ENCODE measurements around the gene RNMT.
"Not testable (repeated sequence)": the region's sequence is repeated elsewhere in the genome, so short reads cannot be mapped to it uniquely, and the experiment has no call there.

Gene RNMT

GRCh38 chr18:13745696-13746095 is 19.2 kb downstream of the RNMT start:
- DNase-seq: no peak

GRCh38 chr18:13746633-13747032 is 20.2 kb downstream of the RNMT start:
- DNase-seq: no peak

- not testable (repeated sequence) for DNase-seq
Observed at GRCh38 chr18:13751599-13751998, 25.1 kb downstream of the RNMT start.

- no peak for DNase-seq
Observed at GRCh38 chr18:13756261-13756660, 29.8 kb downstream of the RNMT start.

- DNase-seq: no peak
Observed at GRCh38 chr18:13756671-13757070, 30.2 kb downstream of the RNMT start.

GRCh38 chr18:13758622-13759021 is 32.1 kb downstream of the RNMT start:
- DNase-seq: no peak

- no peak for DNase-seq
Observed at GRCh38 chr18:13760047-13760446, 33.6 kb downstream of the RNMT start.

- DNase-seq: no peak
Observed at GRCh38 chr18:13762690-13763439, 36.4 kb downstream of the RNMT start.

GRCh38 chr18:13775058-13775457 is 48.6 kb downstream of the RNMT start:
- no peak for DNase-seq

- DNase-seq: no peak
Observed at GRCh38 chr18:13791181-13791580, 64.7 kb downstream of the RNMT start.

GRCh38 chr18:13793819-13794218 is 67.3 kb downstream of the RNMT start:
- DNase-seq: no peak

GRCh38 chr18:13796515-13796914 is 70.0 kb downstream of the RNMT start:
- DNase-seq: no peak

GRCh38 chr18:13797157-13797611 is 70.7 kb downstream of the RNMT start:
- no peak for DNase-seq

- DNase-seq: no peak
Observed at GRCh38 chr18:13799396-13799795, 72.9 kb downstream of the RNMT start.

- DNase-seq: peak; percentile 42
Observed at GRCh38 chr18:13800505-13801259, 74.2 kb downstream of the RNMT start.

GRCh38 chr18:13801260-13801601 is 74.8 kb downstream of the RNMT start:
- DNase-seq: no peak

GRCh38 chr18:13804305-13804704 is 77.8 kb downstream of the RNMT start:
- no peak for DNase-seq

GRCh38 chr18:13808294-13809042 is 82.0 kb downstream of the RNMT start:
- no peak for DNase-seq

GRCh38 chr18:13809043-13809430 is 82.6 kb downstream of the RNMT start:
- DNase-seq: no peak

- no peak for DNase-seq
Observed at GRCh38 chr18:13809531-13810255, 83.2 kb downstream of the RNMT start.

GRCh38 chr18:13810950-13811485 is 84.5 kb downstream of the RNMT start:
- no peak for DNase-seq

- DNase-seq: no peak
Observed at GRCh38 chr18:13811993-13812392, 85.5 kb downstream of the RNMT start.

All from COR-L47 (cell line).